Astrocyte of the spinal cord (primary cell): Measurements from ENCODE around the gene PLCB4.
"Not testable (repeated sequence)": the region's sequence is repeated elsewhere in the genome, so short reads cannot be mapped to it uniquely, and the experiment has no call there.

ENCODE experiments used
- DNase-seq: peaks from one replicate; pipeline ENCODE4 v3.0.0; 2011; ENCODE audit warnings: low read depth, low spot score
- H3K4me3 ChIP-seq: 2 replicates; pipeline ENCODE4 v1.5.1; 2011; ENCODE audit warnings: low read depth, mild to moderate bottlenecking, low read length, moderate library complexity
- CTCF ChIP-seq: IDR thresholded peaks from 2 replicates; pipeline ENCODE4 v1.5.1; 2012; ENCODE audit warnings: low read depth, mild to moderate bottlenecking, low read length, inconsistent platforms
- in situ Hi-C: cut with HindIII; loops from 2 replicates; pipeline ENCODE4 v1.10.0; 2017; ENCODE audit warnings: low sequenced_read_pairs

Gene PLCB4

GRCh38 chr20:9367746-9368145 is 298.9 kb downstream of the PLCB4 start:
- TF ChIP-seq CTCF, result no peak

GRCh38 chr20:9368893-9369292 is 300.0 kb downstream of the PLCB4 start:
- no peak for DNase-seq
- in situ Hi-C loops, result no loop called here
- no peak for TF ChIP-seq CTCF
- H3K4me3 ChIP-seq, result no peak overlapping the region

More at GRCh38 chr20:9367746-9368145, 298.9 kb downstream of the PLCB4 start:
- in situ Hi-C loops, result no loop called here
- no peak overlapping the region for H3K4me3 ChIP-seq
- no peak for DNase-seq

- in situ Hi-C loops, result no loop called here
- no peak for TF ChIP-seq CTCF
- H3K4me3 ChIP-seq, result no peak overlapping the region
- DNase-seq, result no peak
Observed at GRCh38 chr20:9369557-9369956, 300.7 kb downstream of the PLCB4 start.

- no peak overlapping the region for H3K4me3 ChIP-seq
- TF ChIP-seq CTCF, result no peak
- in situ Hi-C loops, result no loop called here
- DNase-seq, result peak; percentile 25
Observed at GRCh38 chr20:9374072-9374471, 305.2 kb downstream of the PLCB4 start.

- in situ Hi-C loops, result no loop called here
- no peak for TF ChIP-seq CTCF
- peak; percentile 32 for DNase-seq
- H3K4me3 ChIP-seq, result no peak overlapping the region
Observed at GRCh38 chr20:9374480-9374879, 305.6 kb downstream of the PLCB4 start.

GRCh38 chr20:9375221-9375681 is 306.4 kb downstream of the PLCB4 start:
- H3K4me3 ChIP-seq, result no peak overlapping the region
- DNase-seq, result peak; percentile 48
- in situ Hi-C loops, result no loop called here
- TF ChIP-seq CTCF, result no peak

GRCh38 chr20:9377007-9377406 is 308.1 kb downstream of the PLCB4 start:
- DNase-seq, result peak; percentile 10
- TF ChIP-seq CTCF, result no peak
- no peak overlapping the region for H3K4me3 ChIP-seq
- in situ Hi-C loops, result no loop called here

GRCh38 chr20:9385345-9386310 is 316.7 kb downstream of the PLCB4 start:
- DNase-seq, in situ Hi-C loops, H3K4me3 ChIP-seq: not testable (repeated sequence)
